ENCODE measurements around the gene KCTD11. TPM values are rescaled to one million over a fixed set of nuclear protein-coding genes. Genes with fewer than 3 reads are reported as not detected.
"Not testable (repeated sequence)": the region's sequence is repeated elsewhere in the genome, so short reads cannot be mapped to it uniquely, and the experiment has no call there.

The KCTD11 gene
- total RNA-seq, 1 donor from 2014 or later = 3.2 TPM

- no peak for DNase-seq
Measured at GRCh38 chr17:7322520-7323194, 29.3 kb upstream of the KCTD11 start.

- peak; percentile 69 for DNase-seq
Measured at GRCh38 chr17:7323731-7324437, 28.1 kb upstream of the KCTD11 start.

GRCh38 chr17:7324438-7324779 is 27.6 kb upstream of the KCTD11 start:
- no peak for DNase-seq

GRCh38 chr17:7325031-7325528 is 26.9 kb upstream of the KCTD11 start:
- DNase-seq = no peak

- DNase-seq = no peak
Measured at GRCh38 chr17:7326186-7326585, 25.8 kb upstream of the KCTD11 start.

GRCh38 chr17:7327056-7327455 is 24.9 kb upstream of the KCTD11 start:
- DNase-seq = no peak

GRCh38 chr17:7327501-7327900 is 24.5 kb upstream of the KCTD11 start:
- DNase-seq = no peak

- DNase-seq = no peak
Measured at GRCh38 chr17:7328009-7328408, 24.0 kb upstream of the KCTD11 start.

GRCh38 chr17:7328840-7329373 is 23.1 kb upstream of the KCTD11 start, which contains the start of gene NEURL4:
Gene NEURL4, minus strand, starts transcription at chr17:7329335. Its CDS starts 23 bp downstream, at chr17:7329312.
- DNase-seq = peak; percentile 57

- peak; percentile 99 for DNase-seq
Measured at GRCh38 chr17:7329374-7329996, 22.5 kb upstream of the KCTD11 start.

- peak; percentile 87 for DNase-seq
Measured at GRCh38 chr17:7329997-7330637, 21.8 kb upstream of the KCTD11 start.

GRCh38 chr17:7330638-7331015 is 21.3 kb upstream of the KCTD11 start:
- DNase-seq = no peak

GRCh38 chr17:7332111-7332510 is 19.9 kb upstream of the KCTD11 start:
- no peak for DNase-seq

GRCh38 chr17:7332600-7333069 is 19.3 kb upstream of the KCTD11 start:
- DNase-seq = not testable (repeated sequence)

- no peak for DNase-seq
Measured at GRCh38 chr17:7334938-7335538, 16.9 kb upstream of the KCTD11 start.

GRCh38 chr17:7335765-7336164 is 16.2 kb upstream of the KCTD11 start:
- not testable (repeated sequence) for DNase-seq

- no peak for DNase-seq
Measured at GRCh38 chr17:7336240-7337175, 15.5 kb upstream of the KCTD11 start, which contains the start of gene ACAP1. Gene ACAP1, plus strand, starts transcription at chr17:7336529. Its CDS starts 206 bp downstream, at chr17:7336735.

GRCh38 chr17:7337600-7337999 is 14.4 kb upstream of the KCTD11 start:
- DNase-seq = not testable (repeated sequence)

GRCh38 chr17:7340179-7340578 is 11.8 kb upstream of the KCTD11 start:
- DNase-seq = no peak

GRCh38 chr17:7341842-7342241 is 10.1 kb upstream of the KCTD11 start:
- DNase-seq = no peak

- no peak for DNase-seq
Measured at GRCh38 chr17:7343250-7343649, 8.7 kb upstream of the KCTD11 start.
